Activated T-cell treated with anti-CD3 and anti-CD28 coated beads for 1 hour (primary cell): Measurements from ENCODE around the gene LHFPL3.
A peak's percentile ranks its signal among the peaks of the same experiment; 100 is the strongest.
"Not testable (repeated sequence)": the region's sequence is repeated elsewhere in the genome, so short reads cannot be mapped to it uniquely, and the experiment has no call there.

Source experiments
- DNase-seq: peaks from one replicate; pipeline ENCODE4 v3.0.0-alpha.2; 2020; ENCODE audit warnings: low read depth

The LHFPL3 gene

DNA sequence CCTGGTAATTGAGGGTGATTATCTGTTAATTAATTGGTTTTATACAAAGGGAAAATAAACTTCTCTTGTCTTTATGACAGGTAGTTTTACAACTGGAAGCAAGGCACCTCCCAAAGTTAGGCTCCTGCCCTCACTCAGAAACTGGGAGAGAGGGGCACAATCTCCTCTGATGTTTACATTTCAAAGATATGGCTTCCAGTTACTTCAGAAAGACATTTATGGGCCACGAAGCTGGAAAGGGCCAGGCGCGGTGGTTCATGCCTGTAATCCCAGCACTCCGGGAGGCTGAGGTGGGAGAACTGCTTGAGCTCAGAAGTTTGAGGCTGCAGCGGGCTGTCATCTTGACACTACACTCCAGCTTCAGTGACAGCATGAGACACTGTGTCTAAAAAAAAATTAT lies 570.0 kb downstream of the LHFPL3 start:
- DNase-seq, result no peak

- no peak for DNase-seq
These were observed 572.3 kb downstream of the LHFPL3 start for GRCh38 chr7:104900525-104901239.

DNA sequence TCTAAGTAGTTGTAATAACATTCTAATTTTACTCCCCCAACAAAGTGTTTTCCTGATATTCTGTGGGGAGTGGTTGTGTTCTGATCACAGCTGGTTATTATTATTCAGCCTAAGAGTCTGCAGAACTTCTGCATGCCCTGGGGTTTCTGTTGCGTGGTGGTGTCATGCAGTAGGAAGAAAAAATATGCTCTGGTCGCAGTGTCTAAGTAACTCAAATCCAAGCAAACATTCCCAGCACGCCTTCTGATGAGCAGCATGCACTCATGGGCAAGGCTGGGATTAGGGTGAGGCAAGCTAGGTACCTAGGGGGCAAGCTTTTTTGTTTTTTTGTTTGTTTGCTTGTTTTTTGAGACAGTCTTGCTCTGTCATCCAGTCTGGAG lies 572.8 kb downstream of the LHFPL3 start:
- no peak for DNase-seq

DNA sequence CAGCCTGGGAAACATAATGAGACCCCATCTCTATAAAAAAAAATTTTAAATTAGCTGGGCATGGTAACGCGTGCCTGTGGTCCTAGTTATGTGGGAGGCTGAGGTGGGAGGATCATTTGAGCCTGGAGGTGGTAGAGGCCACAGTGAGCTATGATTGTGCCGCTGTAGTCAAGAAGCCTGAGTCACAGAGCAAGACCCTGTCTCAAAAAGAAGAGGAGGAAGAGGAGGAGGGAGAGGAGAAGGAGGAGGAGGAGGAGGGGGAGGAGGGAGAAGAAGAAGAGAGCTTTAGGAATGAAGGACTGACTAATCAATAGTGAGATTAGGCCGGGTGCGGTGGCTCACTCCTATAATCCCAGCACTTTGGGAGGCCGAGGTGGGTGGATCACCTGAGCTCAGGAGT lies 573.8 kb downstream of the LHFPL3 start:
- DNase-seq, result no peak

GRCh38 chr7:104903044-104903443 lies 574.6 kb downstream of the LHFPL3 start:
- no peak for DNase-seq

DNA sequence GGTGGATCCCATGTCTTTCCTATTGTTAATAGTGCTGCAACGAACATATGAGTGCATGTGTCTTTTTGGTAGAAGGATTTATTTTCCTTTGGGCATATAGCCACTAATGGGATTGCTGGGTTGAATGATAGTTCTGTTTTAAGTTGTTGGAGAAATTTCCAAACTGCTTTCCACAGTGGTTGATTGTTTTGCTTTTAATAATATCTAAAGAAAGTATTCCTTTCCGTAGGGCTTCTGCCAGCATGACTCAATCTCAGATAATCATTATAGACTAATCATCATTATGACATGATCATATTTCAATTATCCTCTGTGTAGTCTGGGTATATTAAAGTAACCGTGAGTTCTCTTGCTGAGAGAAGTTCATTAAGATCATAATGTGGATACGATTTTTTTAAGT lies 575.4 kb downstream of the LHFPL3 start:
- DNase-seq, result no peak

DNA sequence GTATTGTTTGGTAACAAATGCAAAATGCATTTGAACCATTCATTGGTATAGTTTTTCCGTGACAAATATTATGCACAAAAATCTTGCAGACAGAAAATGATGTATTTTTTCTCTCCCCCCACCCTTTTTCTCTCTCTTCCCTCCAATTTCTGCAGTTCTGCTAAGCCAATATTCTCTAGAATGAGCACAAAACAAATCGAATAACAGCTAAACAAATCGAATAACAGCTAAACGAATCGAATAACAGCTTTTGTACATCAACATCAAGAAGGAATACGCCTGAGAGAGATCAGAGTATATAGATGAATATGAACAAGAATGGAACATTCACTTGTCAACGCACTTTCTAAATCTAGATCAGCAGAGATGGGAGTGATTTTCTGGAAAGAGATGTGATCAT lies 577.6 kb downstream of the LHFPL3 start:
- no peak for DNase-seq

GRCh38 chr7:104906556-104906955 lies 578.2 kb downstream of the LHFPL3 start:
- DNase-seq, result no peak

GRCh38 chr7:104908636-104909035 lies 580.2 kb downstream of the LHFPL3 start:
- no peak for DNase-seq

DNA sequence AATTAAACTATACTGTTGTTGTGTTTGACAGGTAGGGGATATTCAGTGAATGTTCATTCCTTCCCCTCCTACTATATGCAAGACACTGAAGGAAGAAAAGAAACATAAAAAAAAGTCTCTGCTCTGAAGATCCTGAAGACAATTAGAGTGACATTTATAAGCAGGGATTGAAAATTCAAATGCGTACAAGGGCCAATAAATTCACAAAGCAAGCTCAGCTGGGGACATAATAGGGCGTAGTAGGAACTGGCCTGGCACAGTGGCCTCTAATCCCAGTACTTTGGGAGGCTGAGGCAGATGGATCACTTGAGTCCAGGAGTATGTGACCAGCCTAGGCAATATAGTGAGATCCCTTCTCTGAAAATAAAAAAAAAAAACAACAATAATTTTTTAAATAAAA lies 580.7 kb downstream of the LHFPL3 start:
- no peak for DNase-seq

GRCh38 chr7:104914421-104914820 lies 586.0 kb downstream of the LHFPL3 start:
- DNase-seq, result no peak

DNA sequence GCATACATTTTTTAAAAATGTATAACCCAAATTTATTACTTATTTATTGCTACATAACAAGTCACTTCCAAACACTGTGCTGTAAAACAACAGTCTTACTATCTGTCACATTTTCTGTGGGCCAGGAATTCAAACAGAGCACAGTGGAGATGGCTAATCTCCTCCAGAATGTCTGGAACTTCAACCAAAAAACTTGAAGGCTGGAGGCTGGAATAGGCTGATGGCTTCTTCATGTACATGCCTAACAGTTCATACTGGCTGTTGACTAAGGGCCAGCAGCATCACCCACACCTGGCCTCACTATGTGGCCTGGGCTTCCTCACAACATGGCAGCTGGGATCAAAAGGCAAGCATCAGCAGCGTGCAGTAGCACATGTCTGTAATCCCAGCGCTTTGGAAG lies 593.2 kb downstream of the LHFPL3 start:
- DNase-seq, result no peak

- DNase-seq, result no peak
These were observed 594.0 kb downstream of the LHFPL3 start for GRCh38 chr7:104922182-104923009.

- DNase-seq, result peak; percentile 52
These were observed 594.6 kb downstream of the LHFPL3 start for GRCh38 chr7:104923010-104923421.

GRCh38 chr7:104926189-104926588 lies 597.8 kb downstream of the LHFPL3 start:
- DNase-seq, result not testable (repeated sequence)

DNA sequence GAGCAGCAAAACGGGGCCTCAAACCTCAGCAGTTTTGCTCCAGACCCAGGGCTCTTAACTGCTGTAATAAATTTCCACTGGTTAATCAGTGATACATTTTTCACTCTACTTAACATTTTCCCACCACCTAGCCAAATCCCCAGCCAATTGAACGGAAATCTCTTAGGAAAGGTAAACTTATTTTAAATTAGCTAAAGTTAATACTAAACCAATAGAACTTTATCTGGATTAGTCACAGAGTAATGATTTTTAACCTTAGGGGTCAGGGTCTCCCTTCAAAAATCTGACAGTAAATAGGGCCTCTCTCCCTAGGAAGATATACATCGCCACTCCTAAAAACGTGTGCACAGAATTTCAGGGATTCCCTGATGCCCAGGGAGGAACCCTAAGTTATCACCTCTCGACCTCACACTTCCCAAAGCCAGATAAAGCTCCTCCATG lies 598.2 kb downstream of the LHFPL3 start:
- DNase-seq, result no peak

GRCh38 chr7:104927055-104927454 lies 598.7 kb downstream of the LHFPL3 start:
- no peak for DNase-seq

GRCh38 chr7:104928721-104929400 lies 600.5 kb downstream of the LHFPL3 start:
- no peak for DNase-seq

DNA sequence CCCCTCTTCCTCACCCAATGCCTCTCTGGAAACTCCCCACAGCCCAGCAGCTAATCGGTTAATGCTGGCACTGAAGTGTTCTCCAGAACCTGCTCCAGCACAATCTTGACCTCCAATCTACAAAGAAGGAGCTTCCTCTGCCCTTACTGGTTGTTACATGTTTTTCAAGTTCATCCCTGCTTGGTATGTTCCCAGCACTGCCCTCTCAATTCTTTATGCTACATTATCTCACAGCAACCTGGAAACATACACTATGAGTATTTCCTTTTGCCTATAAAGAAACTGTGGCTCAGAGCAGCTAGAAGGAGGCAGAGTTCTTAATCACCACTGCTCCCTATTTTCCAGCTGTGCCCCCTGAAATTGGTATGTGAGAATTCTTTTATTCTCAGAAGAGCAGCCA lies 601.5 kb downstream of the LHFPL3 start:
- no peak for DNase-seq

DNA sequence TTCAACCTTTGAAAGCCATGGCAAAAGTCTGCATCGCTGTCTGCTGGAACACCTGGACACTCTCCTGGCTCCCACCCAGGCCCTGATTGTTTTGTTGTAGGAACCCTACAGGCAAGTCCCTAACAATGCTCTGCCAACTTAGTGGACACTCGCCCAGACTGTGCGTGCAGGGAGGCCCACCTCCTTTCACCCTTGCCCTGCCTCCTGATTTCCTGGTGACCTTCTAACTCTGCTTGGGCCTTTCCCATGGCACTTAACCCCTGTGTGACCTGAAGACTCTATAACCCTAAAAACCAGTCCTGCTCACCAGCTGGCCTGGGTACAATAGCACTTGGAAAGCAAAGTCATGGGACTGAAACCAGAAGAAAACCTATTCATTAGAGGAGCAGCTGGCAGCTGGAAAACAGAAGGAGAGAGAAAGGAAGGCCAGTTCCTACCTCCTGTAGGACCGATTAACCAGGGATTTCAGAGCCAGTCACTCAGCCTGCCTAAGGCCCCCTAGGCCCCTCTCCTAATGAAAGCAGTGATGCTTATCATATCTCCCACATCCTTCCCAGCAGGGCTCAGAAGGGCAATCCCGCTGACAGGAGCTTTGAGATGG lies 602.9 kb downstream of the LHFPL3 start:
- no peak for DNase-seq

GRCh38 chr7:104933022-104933421 lies 604.6 kb downstream of the LHFPL3 start:
- no peak for DNase-seq

DNA sequence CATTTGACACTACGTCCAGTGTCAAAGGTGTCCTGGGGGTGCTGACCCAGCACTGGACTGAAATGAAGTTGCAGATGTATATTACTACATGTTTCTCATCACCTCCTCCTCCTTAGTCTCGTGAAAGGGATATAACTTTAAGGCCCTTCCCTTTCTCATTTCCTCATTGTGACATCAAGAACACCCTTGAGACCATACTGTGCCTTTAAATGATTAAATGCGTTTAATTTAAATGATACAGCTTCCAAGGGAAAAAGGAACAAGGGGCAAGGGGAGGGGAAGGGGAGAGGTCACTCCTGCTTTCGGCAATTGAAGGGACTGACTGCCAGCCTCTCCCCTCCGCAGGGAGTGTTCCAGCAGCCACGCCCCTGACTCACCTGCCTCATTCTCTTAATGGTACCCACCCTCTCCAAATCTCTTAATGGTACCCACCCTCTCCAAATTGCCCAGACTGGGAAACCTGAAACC lies 605.2 kb downstream of the LHFPL3 start:
- DNase-seq, result no peak
